HEK293T (cell line): ENCODE data around the gene MICALL2.

ENCODE experiments used
- HDGF ChIP-seq: fragments of 450-650 bp; IDR thresholded peaks from 2 replicates; pipeline ENCODE4 v1.6.1; 2017; ENCODE audit warnings: antibody characterized with exemption, borderline replicate concordance
- SP1 ChIP-seq: fragments of 450-650 bp; IDR thresholded peaks from 2 replicates; pipeline ENCODE4 v1.6.1; 2017

GRCh38 chr7:1438821-1439220 lies 20.4 kb downstream of the MICALL2 start:
- TF ChIP-seq SP1 (no peak), HDGF (no peak)
